CD4-positive, CD25-positive, alpha-beta regulatory T cell (primary cell): ENCODE measurements around the gene CST9. TPM values are rescaled to one million over a fixed set of nuclear protein-coding genes. Genes with fewer than 3 reads are reported as not detected.

Source experiments
- ATAC-seq, 2 donors: fragments of 150-1000 bp; cut with Tn5 transposase; one replicate each; pipeline ENCODE4 v1.10.0; 2021; ENCODE audit warnings: low read depth in 2 of 2, moderate number of reproducible peaks in 2 of 2, moderate library complexity in 1 of 2
- DNase-seq, 3 donors: peaks; one replicate each; pipeline versions ENCODE4 v3.0.0 to v3.0.0-alpha.2; 2012 to 2022; ENCODE audit warnings: mixed read lengths in 1 of 3
- H3K27ac ChIP-seq: one replicate; pipeline ENCODE4 v1.7.0; 2013; ENCODE audit warnings: mild to moderate bottlenecking, low read length; ENCODE audit not compliant: insufficient read depth, poor library complexity, severe bottlenecking
- H3K27me3 ChIP-seq: one replicate; pipeline ENCODE4 v1.7.0; 2013; ENCODE audit warnings: low read length; ENCODE audit not compliant: control insufficient read depth, insufficient read depth
- H3K36me3 ChIP-seq: one replicate; pipeline ENCODE4 v1.7.0; 2013; ENCODE audit warnings: mild to moderate bottlenecking, low read length, moderate library complexity; ENCODE audit not compliant: control insufficient read depth, insufficient read depth
- H3K4me1 ChIP-seq: 2 replicates; pipeline ENCODE4 v1.7.0; 2013; ENCODE audit warnings: mild to moderate bottlenecking, low read length; ENCODE audit not compliant: insufficient read depth, control insufficient read depth, poor library complexity, severe bottlenecking
- H3K4me3 ChIP-seq: one replicate; pipeline ENCODE4 v1.7.0; 2013; ENCODE audit warnings: low read depth, mild to moderate bottlenecking, low read length, moderate library complexity
- H3K9me3 ChIP-seq, 2 experiments: 1 replicate in 1 of 2; 2 replicates in 1 of 2; pipeline ENCODE4 v1.7.0; 2013; ENCODE audit warnings: low read length in 2 of 2, mild to moderate bottlenecking in 1 of 2, moderate library complexity in 1 of 2; ENCODE audit not compliant: control insufficient read depth in 2 of 2
- H3K27ac Mint-ChIP-seq, 3 donors: one replicate each; pipeline ENCODE4 v1.8.0; 2020 to 2022; ENCODE audit warnings: mild to moderate bottlenecking in 3 of 3, mixed read lengths in 3 of 3, moderate library complexity in 2 of 3
- H3K27me3 Mint-ChIP-seq: one replicate; pipeline ENCODE4 v1.8.0; 2022; ENCODE audit warnings: mild to moderate bottlenecking, mixed read lengths
- H3K36me3 Mint-ChIP-seq: one replicate; pipeline ENCODE4 v1.8.0; 2020; ENCODE audit warnings: mixed read lengths
- H3K4me1 Mint-ChIP-seq, 4 donors: one replicate each; pipeline ENCODE4 v1.8.0; 2020 to 2022; ENCODE audit warnings: mixed read lengths in 4 of 4, mild to moderate bottlenecking in 1 of 4
- H3K4me3 Mint-ChIP-seq, 4 donors: one replicate each; pipeline ENCODE4 v1.8.0; 2020 to 2022; ENCODE audit warnings: mild to moderate bottlenecking in 4 of 4, mixed read lengths in 4 of 4, moderate library complexity in 3 of 4
- H3K9me3 Mint-ChIP-seq, 7 donors: one replicate each; pipeline ENCODE4 v1.8.0; 2020 to 2022; ENCODE audit warnings: mixed read lengths in 7 of 7, mild to moderate bottlenecking in 3 of 7, moderate library complexity in 2 of 7
- polyA plus RNA-seq, 4 donors: library from polyadenylated mRNA; unstranded; fragments of 300-500 nt; fragmentation: Illumina TruSeq; gene quantifications; one replicate each; pipeline ENCODE4 v1.2.3, GENCODE V29; 2021
- total RNA-seq: library from RNA; stranded (reverse); gene quantifications from one replicate; pipeline ENCODE4 v1.2.3, GENCODE V29; 2022

Gene CST9
- total and polyA plus RNA-seq, 5 donors from 2014 or later = not detected

DNA sequence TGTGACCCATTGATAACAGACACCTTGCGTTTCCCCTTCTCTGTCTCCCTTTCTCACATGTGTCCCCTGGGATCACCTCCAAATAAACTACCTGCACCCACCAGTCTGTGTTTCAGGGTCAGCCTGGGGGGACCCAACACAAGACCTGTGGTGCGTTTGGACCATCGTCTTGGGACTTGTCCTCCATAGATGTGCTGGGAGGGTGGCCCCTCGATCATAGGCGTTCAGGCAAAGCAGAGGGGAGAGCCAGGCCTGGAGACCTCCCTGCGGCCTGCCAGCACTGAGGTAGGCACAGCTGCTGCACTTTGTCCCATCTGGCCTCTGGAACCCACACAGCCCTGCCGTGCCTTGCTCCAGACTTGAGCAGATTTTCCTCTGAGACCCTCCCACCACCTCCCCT, 18.1 kb downstream of the CST9 start:
- Mint-ChIP-seq H3K9me3 (peaks cover 0 to 3% (median 0%) of the 10 kb centered on the region in 7 donors), H3K4me1 (no peaks in the 10 kb centered on the region), H3K4me3 (no peak overlapping the region), H3K27ac (no peak overlapping the region), H3K36me3 (no peaks in the 10 kb centered on the region), H3K27me3 (no peaks in the 10 kb centered on the region)
- Histone ChIP-seq H3K9me3 (no peaks in the 10 kb centered on the region), H3K27ac (no peak overlapping the region), H3K36me3 (no peaks in the 10 kb centered on the region), H3K4me3 (no peak overlapping the region), H3K4me1 (no peaks in the 10 kb centered on the region), H3K27me3 (no peaks in the 10 kb centered on the region)
- no peak for ATAC-seq
- no peak for DNase-seq

DNA sequence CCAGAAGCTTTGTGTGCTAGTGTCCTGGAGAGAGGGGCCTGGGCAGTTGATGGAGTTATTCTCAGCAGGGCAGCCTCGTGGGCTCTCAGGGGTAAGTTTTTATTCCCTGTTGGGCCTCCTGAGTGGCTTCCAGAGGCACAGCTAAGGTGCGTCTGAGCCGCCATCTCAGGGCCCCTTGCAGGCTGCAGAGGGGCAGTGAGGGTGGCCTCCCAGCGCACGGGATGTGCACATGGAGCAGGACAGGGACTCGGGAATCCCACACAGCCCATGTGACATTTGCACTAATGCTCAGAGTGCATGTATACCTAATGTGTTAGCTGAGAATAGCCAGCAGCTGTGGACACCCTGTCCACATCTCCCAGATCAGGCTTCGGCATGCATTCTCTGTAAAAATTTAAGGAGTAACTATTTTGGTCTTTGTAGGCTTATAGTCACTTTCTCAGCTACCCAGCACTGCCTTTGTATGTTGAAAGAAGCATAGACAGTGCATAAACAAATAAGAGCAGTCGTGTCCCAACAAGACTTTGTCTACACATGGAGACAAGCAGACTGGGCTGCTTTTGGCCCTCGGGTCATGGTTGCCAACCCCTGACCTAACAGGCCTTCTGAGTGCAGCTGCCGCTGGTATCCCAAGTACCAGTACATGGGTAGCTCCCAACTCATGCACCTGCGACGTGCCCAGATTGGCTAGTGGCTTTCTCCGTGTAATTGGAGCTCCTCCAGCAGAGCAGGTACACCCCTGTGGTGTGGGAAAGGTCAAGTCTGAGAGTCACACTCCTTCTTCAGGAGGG, 18.8 kb downstream of the CST9 start:
- Mint-ChIP-seq H3K4me1 (no peaks in the 10 kb centered on the region), H3K9me3 (peaks cover 0 to 4% (median 0%) of the 10 kb centered on the region in 7 donors), H3K36me3 (no peaks in the 10 kb centered on the region), H3K27me3 (no peaks in the 10 kb centered on the region), H3K4me3 (no peak overlapping the region), H3K27ac (no peak overlapping the region)
- no peaks in the 10 kb centered on the region for H3K36me3 ChIP-seq
- no peak for DNase-seq
- no peaks in the 10 kb centered on the region for H3K27me3 ChIP-seq
- no peak overlapping the region for H3K4me3 ChIP-seq
- no peak overlapping the region for H3K27ac ChIP-seq
- H3K9me3 ChIP-seq = no peaks in the 10 kb centered on the region
- H3K4me1 ChIP-seq = no peaks in the 10 kb centered on the region
- no peak for ATAC-seq

DNA sequence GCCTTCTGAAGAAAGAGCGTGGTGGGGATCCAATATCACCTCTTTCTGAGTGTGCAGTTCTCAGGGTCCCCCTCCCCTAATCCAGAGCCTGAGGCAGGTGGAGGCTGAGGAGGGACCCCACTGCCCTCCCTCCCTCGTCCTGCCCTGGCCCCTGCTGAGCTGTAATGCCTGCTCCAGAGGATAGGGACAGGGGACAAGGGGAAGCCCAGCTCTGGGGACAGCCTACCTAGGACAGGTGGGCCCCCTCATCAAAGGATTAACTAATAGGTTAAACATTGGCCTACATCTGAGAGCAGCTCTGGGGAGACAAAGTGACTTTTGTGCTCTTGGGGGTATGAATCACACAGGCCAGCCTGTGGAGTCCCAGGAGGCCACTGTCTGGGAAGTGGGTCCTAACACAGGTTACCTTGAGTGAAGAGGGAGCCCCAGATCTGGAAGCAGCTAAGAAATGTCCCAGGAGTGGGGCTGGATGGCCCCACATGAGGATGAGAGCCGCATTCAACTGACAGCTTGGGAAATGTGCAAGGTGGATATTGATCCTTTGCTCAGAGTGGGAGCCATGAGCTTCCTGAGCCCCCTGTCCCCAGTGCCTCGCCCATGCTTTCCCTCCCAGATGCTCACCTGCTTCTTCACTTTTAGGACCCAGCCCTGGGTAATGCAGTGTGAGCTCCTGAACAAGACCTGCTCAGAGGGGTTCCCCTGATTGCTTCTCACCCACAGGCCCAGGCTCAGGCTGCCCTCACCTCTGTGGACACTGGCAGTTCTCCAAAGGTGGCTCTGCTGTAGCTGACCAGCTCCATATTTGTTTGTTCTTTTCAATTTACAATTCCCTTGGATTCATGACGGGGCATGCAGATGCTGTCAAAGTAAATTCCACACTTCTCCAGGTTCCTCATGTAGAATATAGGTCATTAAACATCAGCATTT, 19.6 kb downstream of the CST9 start:
- Mint-ChIP-seq H3K9me3 (peaks cover 0 to 4% (median 0%) of the 10 kb centered on the region in 7 donors), H3K36me3 (no peaks in the 10 kb centered on the region), H3K27ac (no peak overlapping the region), H3K27me3 (no peaks in the 10 kb centered on the region), H3K4me3 (no peak overlapping the region), H3K4me1 (no peaks in the 10 kb centered on the region)
- ATAC-seq (no peak), DNase-seq (no peak)
- Histone ChIP-seq H3K4me3 (no peak overlapping the region), H3K36me3 (no peaks in the 10 kb centered on the region), H3K9me3 (no peaks in the 10 kb centered on the region), H3K27me3 (no peaks in the 10 kb centered on the region), H3K27ac (no peak overlapping the region), H3K4me1 (no peaks in the 10 kb centered on the region)

DNA sequence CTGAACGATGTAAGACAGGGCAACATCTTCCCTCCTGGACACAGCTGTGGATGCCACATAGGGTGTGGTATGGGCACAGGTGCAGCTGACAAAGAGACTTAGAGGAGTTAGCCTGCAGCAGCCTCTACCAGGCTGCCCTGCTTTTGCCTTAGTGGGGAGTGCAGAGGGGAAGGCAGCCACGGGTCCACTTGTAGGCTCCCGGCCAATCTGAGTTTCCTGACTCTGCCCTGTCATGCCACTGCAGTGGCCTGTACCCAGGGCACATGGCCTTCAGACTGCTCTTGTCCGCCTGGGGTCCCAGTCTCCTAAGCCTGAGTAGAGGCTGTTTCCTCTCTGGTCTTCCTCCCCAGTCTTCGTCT, 20.3 kb downstream of the CST9 start:
- peaks cover 0 to 4% (median 3%) of the 10 kb centered on the region in 7 donors for H3K9me3 Mint-ChIP-seq
- no peak overlapping the region for H3K4me3 Mint-ChIP-seq
- no peaks in the 10 kb centered on the region for H3K4me1 Mint-ChIP-seq
- Histone ChIP-seq H3K4me3 (no peak overlapping the region), H3K4me1 (no peaks in the 10 kb centered on the region), H3K9me3 (no peaks in the 10 kb centered on the region), H3K27me3 (no peaks in the 10 kb centered on the region), H3K27ac (no peak overlapping the region), H3K36me3 (no peaks in the 10 kb centered on the region)
- DNase-seq = no peak
- H3K36me3 Mint-ChIP-seq = no peaks in the 10 kb centered on the region
- no peaks in the 10 kb centered on the region for H3K27me3 Mint-ChIP-seq
- no peak overlapping the region for H3K27ac Mint-ChIP-seq
- no peak for ATAC-seq

DNA sequence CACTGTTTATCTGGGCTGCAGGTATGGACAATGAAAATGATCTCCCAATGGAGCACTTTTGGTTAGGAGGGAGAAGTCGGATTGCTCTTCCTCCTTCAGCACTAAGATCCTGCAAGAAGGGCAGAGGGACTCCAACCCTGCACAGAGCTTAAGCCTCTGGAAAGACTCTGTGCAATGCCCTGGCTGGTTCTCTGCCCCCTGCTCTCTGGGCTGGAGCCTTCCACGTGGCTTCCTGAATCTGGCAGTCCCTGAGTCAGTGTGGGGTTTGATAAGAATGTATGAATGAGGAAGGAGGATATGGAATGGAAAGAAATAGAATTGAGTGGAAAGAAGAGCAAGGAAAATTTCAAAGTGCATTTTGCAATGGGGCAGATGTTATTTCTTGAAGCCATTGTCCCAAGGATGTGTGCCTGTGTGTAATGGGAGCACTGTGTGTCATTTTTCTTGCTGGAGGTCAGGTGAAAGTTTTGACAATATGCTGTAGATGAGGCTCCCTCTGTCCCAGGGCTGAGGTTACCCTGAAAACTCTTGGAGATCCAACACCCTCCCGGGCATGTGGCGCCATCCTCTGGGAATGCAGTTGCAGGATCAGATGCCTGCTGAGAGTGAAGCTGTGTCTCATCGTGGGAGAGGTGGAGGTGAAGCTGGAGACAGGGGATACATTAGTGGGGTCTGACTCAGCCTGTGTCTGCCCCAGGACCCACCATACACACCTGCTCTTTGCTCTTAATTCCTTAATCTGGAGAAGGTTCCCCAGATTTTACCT, 21.1 kb downstream of the CST9 start:
- Mint-ChIP-seq H3K9me3 (peaks cover 0 to 4% (median 3%) of the 10 kb centered on the region in 7 donors), H3K27ac (no peak overlapping the region), H3K4me1 (no peaks in the 10 kb centered on the region), H3K27me3 (no peaks in the 10 kb centered on the region), H3K4me3 (no peak overlapping the region), H3K36me3 (no peaks in the 10 kb centered on the region)
- Histone ChIP-seq H3K27ac (no peak overlapping the region), H3K36me3 (no peaks in the 10 kb centered on the region), H3K27me3 (no peaks in the 10 kb centered on the region), H3K9me3 (no peaks in the 10 kb centered on the region), H3K4me3 (no peak overlapping the region), H3K4me1 (no peaks in the 10 kb centered on the region)
- ATAC-seq = no peak
- DNase-seq = no peak

DNA sequence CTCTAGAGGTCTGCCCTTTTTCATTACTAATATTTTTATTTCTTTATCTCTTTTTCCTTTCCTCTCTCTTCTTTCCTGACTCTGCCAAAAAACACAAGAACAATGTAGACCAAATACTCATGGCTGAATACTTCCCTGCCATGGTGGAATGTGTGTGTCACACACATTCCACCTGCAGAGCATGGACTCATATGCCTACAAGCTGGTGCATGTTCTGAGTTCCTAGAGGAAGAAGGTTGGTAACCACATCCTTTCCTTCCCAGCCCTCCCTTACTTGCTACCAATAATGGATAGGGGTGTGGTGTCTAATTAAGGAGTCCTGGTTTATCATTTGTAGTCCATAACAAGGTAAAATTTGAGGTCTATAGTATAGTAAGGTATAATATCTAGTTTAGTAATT, 22.2 kb downstream of the CST9 start:
- Histone ChIP-seq H3K27me3 (no peaks in the 10 kb centered on the region), H3K36me3 (no peaks in the 10 kb centered on the region), H3K4me3 (no peak overlapping the region), H3K4me1 (no peaks in the 10 kb centered on the region), H3K9me3 (no peaks in the 10 kb centered on the region), H3K27ac (no peak overlapping the region)
- ATAC-seq = no peak
- Mint-ChIP-seq H3K4me3 (no peak overlapping the region), H3K27me3 (no peaks in the 10 kb centered on the region), H3K36me3 (no peaks in the 10 kb centered on the region), H3K27ac (no peak overlapping the region), H3K4me1 (no peaks in the 10 kb centered on the region), H3K9me3 (peaks cover 0 to 4% (median 3%) of the 10 kb centered on the region in 7 donors)
- DNase-seq = no peak

DNA sequence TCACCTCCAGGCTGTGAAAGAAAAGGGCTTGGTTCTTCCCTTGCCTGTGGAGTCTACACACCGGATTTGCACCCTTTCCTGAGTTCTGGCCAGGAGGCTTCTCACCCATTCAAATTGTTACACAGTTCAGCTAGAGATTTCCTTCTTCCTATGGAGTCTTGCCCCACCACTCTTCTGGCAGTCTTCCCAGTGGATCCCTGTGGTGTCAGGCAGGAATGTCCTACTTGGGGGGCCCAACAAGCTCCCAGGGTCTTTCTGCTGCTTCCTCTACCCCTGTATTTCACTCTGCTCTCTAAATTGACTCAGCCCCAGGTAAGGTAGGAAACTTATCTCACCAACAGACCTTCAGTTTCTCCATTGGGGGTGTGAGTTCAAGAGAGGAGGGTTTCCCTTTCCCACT, 23.4 kb downstream of the CST9 start:
- no peaks in the 10 kb centered on the region for H3K36me3 ChIP-seq

More for the DNA sequence above, 23.4 kb downstream of the CST9 start:
- Histone ChIP-seq H3K4me1 (no peaks in the 10 kb centered on the region), H3K27me3 (no peaks in the 10 kb centered on the region), H3K9me3 (no peaks in the 10 kb centered on the region), H3K27ac (no peak overlapping the region), H3K4me3 (no peak overlapping the region)
- Mint-ChIP-seq H3K27me3 (no peaks in the 10 kb centered on the region), H3K27ac (no peak overlapping the region), H3K4me3 (no peak overlapping the region), H3K9me3 (peaks cover 0 to 4% (median 3%) of the 10 kb centered on the region in 7 donors), H3K4me1 (no peaks in the 10 kb centered on the region), H3K36me3 (no peaks in the 10 kb centered on the region)
- ATAC-seq (no peak), DNase-seq (no peak)
